ENCODE measurements around the gene ANKRD35.

- TF ChIP-seq CTCF (IDR thresholded peaks at IDR 0.05 in 2 of 3, conservative IDR thresholded peaks at IDR 0.05 in 1 of 3; ENCODE audit: control insufficient read depth in 2 of 3, extremely low read depth in 1 of 3, insufficient read depth in 1 of 3, low read depth in 3 of 3, low read length in 3 of 3) (no peak), RAD21 (IDR thresholded peaks at IDR 0.05; ENCODE audit: insufficient read depth, low read depth, low read length) (no peak), CHD2 (IDR thresholded peaks at IDR 0.05; ENCODE audit: borderline replicate concordance, low read depth, low read length) (no peak), POLR2A (IDR thresholded peaks at IDR 0.05; ENCODE audit: low read depth, low read length) (no peak), POLR2AphosphoS5 (IDR thresholded peaks at IDR 0.05; ENCODE audit: low read length) (no peak)
Measured at GRCh38 chr1:145892486-145893087, 6.9 kb upstream of the ANKRD35 start.

Data from GM12878 (cell line).